Stomach (tissue), 9 donors: ENCODE measurements around the gene RGMB. TPM values are rescaled to one million over a fixed set of nuclear protein-coding genes. Genes with fewer than 3 reads are reported as not detected.
A peak's percentile ranks its signal among the peaks of the same experiment; 100 is the strongest.

ENCODE experiments used
- DNase-seq, 2 donors: peaks; one replicate each; pipeline versions ENCODE4 v3.0.0 to v3.0.0-alpha.2; 2013 to 2019
- H3K27ac ChIP-seq, 5 donors: fragments of 200-600 bp in 4 of 5; sonication (generic) in 4 of 5; one replicate each; pipeline ENCODE4 v1.5.1; 2013 to 2019; ENCODE audit warnings: mild to moderate bottlenecking in 1 of 5, moderate library complexity in 1 of 5
- H3K27me3 ChIP-seq, 3 donors: fragments of 200-600 bp; sonication (generic); one replicate each; pipeline ENCODE4 v1.5.1; 2017 to 2019; ENCODE audit warnings: mixed run types in 1 of 3
- H3K36me3 ChIP-seq, 4 donors: fragments of 200-600 bp; sonication (generic); 1 replicate in 3 of 4; 2 replicates in 1 of 4; pipeline ENCODE4 v1.5.1; 2016 to 2019
- H3K4me1 ChIP-seq, 4 donors: fragments of 200-600 bp; sonication (generic); one replicate each; pipeline ENCODE4 v1.5.1; 2016 to 2019
- H3K4me3 ChIP-seq, 4 donors: fragments of 200-600 bp; sonication (generic) in 3 of 4; one replicate each; pipeline ENCODE4 v1.5.1; 2016 to 2019; ENCODE audit warnings: mild to moderate bottlenecking in 1 of 4
- H3K9me3 ChIP-seq, 4 donors: fragments of 200-600 bp; sonication (generic); one replicate each; pipeline ENCODE4 v1.5.1; 2016 to 2019
- CTCF ChIP-seq, 7 experiments: fragments of 450-650 bp in 4 of 7; fragments of 200-600 bp in 3 of 7; sonication (generic) in 3 of 7; IDR thresholded peaks; one replicate each; pipeline ENCODE4 v1.5.1; 2016 to 2019; ENCODE audit warnings: antibody characterized with exemption in 7 of 7, control low read depth in 2 of 7, mild to moderate bottlenecking in 1 of 7
- EP300 ChIP-seq: sonication (generic); formaldehyde crosslinking; IDR thresholded peaks from one replicate; pipeline ENCODE4 v1.6.1; 2017; ENCODE audit warnings: antibody characterized with exemption
- POLR2A ChIP-seq, 4 donors: fragments of 450-650 bp; IDR thresholded peaks; one replicate each; pipeline ENCODE4 v1.6.1; 2016; ENCODE audit warnings: antibody characterized with exemption in 4 of 4, control low read depth in 2 of 4, mild to moderate bottlenecking in 1 of 4, moderate library complexity in 1 of 4
- POLR2AphosphoS5 ChIP-seq, 3 donors: sonication (generic); formaldehyde crosslinking; IDR thresholded peaks; one replicate each; pipeline ENCODE4 v1.6.1; 2016; ENCODE audit warnings: antibody characterized with exemption in 3 of 3
- WGBS, 5 donors: extraction: QIAGEN DNeasy Blood & Tissue Kit in 3 of 5; methylation state at CpG; one replicate each; pipeline versions ENCODE4 v1.1.5 to v1.1.7; 2013 to 2018; 5-methylcytosine and 5-hydroxymethylcytosine counted together
- intact Hi-C: fragments of 100-400 bp; cut with DNase I; formaldehyde crosslinking; loops from one replicate; pipeline ENCODE4 v1.15.1; 2023; ENCODE audit warnings: low total_unique reads
- polyA plus RNA-seq, 3 donors: library from polyadenylated mRNA; stranded (reverse); fragments of 200-250 nt; gene quantifications; one replicate each; pipeline ENCODE4 v1.2.3, GENCODE V29; 2013
- total RNA-seq, 5 donors: library from RNA; depleted of rRNA; stranded (reverse); fragments of >200 nt; gene quantifications; one replicate each; pipeline versions ENCODE4 v1.1.0 to v1.2.3, GENCODE V29; 2014 to 2016
- donor health status: healthy with polysubstance abuse.
- donor health status: Bipolar disorder and iron deficiency.
- donor health status: healthy.

Gene RGMB
- total and polyA plus RNA-seq, 8 donors: 8.4 to 215 (median 50.1) TPM

GRCh38 chr5:98825582-98826375 is 52.3 kb downstream of the RGMB start:
- H3K27me3 ChIP-seq: no peaks in the 10 kb centered on the region
- 80 to 86% (median 83%) methylated on average over 4 of the region's 4 CpGs for WGBS, 5 donors
- intact Hi-C loops: loop anchor here (10.0 kb wide), 1 partner anchor 1531 kb away; no protein-coding TSS in a partner anchor
- H3K27ac ChIP-seq: no peak overlapping the region
- TF ChIP-seq POLR2AphosphoS5 (IDR thresholded peaks at IDR 0.05) (no peak), EP300 (no peak), CTCF (IDR thresholded peaks at IDR 0.05) (no peak), POLR2A (IDR thresholded peaks at IDR 0.05) (no peak)
- H3K4me3 ChIP-seq: no peak overlapping the region
- no peak for DNase-seq
- no peaks in the 10 kb centered on the region for H3K4me1 ChIP-seq
- peaks cover 0 to 5% (median 2%) of the 10 kb centered on the region in 4 donors for H3K9me3 ChIP-seq
- no peaks in the 10 kb centered on the region for H3K36me3 ChIP-seq

GRCh38 chr5:98827161-98827560 is 53.7 kb downstream of the RGMB start:
- no peaks in the 10 kb centered on the region for H3K9me3 ChIP-seq
- DNase-seq: peak in 1 of 2 donors; percentile 75
- 5 to 21% (median 13%) methylated on average over 1 of the region's 1 CpG for WGBS, 5 donors

GRCh38 chr5:98827588-98828284 is 54.3 kb downstream of the RGMB start:
- H3K36me3 ChIP-seq: no peaks in the 10 kb centered on the region
- H3K4me1 ChIP-seq: no peaks in the 10 kb centered on the region
- H3K9me3 ChIP-seq: no peaks in the 10 kb centered on the region
- no peak for DNase-seq
- no peak for TF ChIP-seq EP300
- no peak for TF ChIP-seq POLR2AphosphoS5 (IDR thresholded peaks at IDR 0.05)
- TF ChIP-seq POLR2A (IDR thresholded peaks at IDR 0.05): no peak
- TF ChIP-seq CTCF (IDR thresholded peaks at IDR 0.05): no peak
- intact Hi-C loops: loop anchor here (10.0 kb wide), 1 partner anchor 1533 kb away; no protein-coding TSS in a partner anchor
- H3K27ac ChIP-seq: no peak overlapping the region
- WGBS, 5 donors: 73 to 82% (median 75%) methylated on average over 7 of the region's 7 CpGs
- no peak overlapping the region for H3K4me3 ChIP-seq
- H3K27me3 ChIP-seq: no peaks in the 10 kb centered on the region

More at GRCh38 chr5:98827161-98827560, 53.7 kb downstream of the RGMB start:
- Histone ChIP-seq H3K4me1 (no peaks in the 10 kb centered on the region), H3K36me3 (no peaks in the 10 kb centered on the region), H3K27me3 (no peaks in the 10 kb centered on the region), H3K4me3 (no peak overlapping the region), H3K27ac (no peak overlapping the region)
- TF ChIP-seq POLR2A (IDR thresholded peaks at IDR 0.05) (no peak), CTCF (IDR thresholded peaks at IDR 0.05) (peak in 5 of 7 experiments; percentile 19 to 59 (median 50)), EP300 (no peak)
- intact Hi-C loops: loop anchor here (10.0 kb wide), 1 partner anchor 1532 kb away; no protein-coding TSS in a partner anchor

GRCh38 chr5:98836175-98836574 is 62.7 kb downstream of the RGMB start:
- WGBS, 5 donors: 78 to 93% (median 84%) methylated on average over 5 of the region's 5 CpGs
- no peak overlapping the region for H3K27ac ChIP-seq

More at GRCh38 chr5:98836175-98836574, 62.7 kb downstream of the RGMB start:
- Histone ChIP-seq H3K4me1 (no peaks in the 10 kb centered on the region), H3K4me3 (no peak overlapping the region), H3K36me3 (no peaks in the 10 kb centered on the region), H3K9me3 (no peaks in the 10 kb centered on the region), H3K27me3 (no peaks in the 10 kb centered on the region)
- intact Hi-C loops: no loop called here
- no peak for DNase-seq
- TF ChIP-seq CTCF (IDR thresholded peaks at IDR 0.05) (no peak), EP300 (no peak), POLR2A (IDR thresholded peaks at IDR 0.05) (no peak), POLR2AphosphoS5 (IDR thresholded peaks at IDR 0.05) (no peak)
